HuH-7 (cell line): ENCODE data around the gene RGS7BP.

ENCODE experiments used
- DNase-seq: peaks from one replicate; pipeline ENCODE4 v3.0.0; 2011; ENCODE audit warnings: low spot score

Gene RGS7BP

GRCh38 chr5:64634997-64635686 lies 129.3 kb downstream of the RGS7BP start:
- no peak for DNase-seq

- no peak for DNase-seq
Observed at GRCh38 chr5:64637144-64637543, 131.3 kb downstream of the RGS7BP start.

- no peak for DNase-seq
Observed at GRCh38 chr5:64637837-64638443, 132.1 kb downstream of the RGS7BP start.

GRCh38 chr5:64644831-64645230 lies 139.0 kb downstream of the RGS7BP start:
- DNase-seq, result no peak

GRCh38 chr5:64646169-64646568 lies 140.4 kb downstream of the RGS7BP start:
- no peak for DNase-seq

- no peak for DNase-seq
Observed at GRCh38 chr5:64649512-64649911, 143.7 kb downstream of the RGS7BP start.

GRCh38 chr5:64653766-64654560 lies 148.1 kb downstream of the RGS7BP start:
- no peak for DNase-seq

- DNase-seq, result no peak
Observed at GRCh38 chr5:64654561-64654938, 148.7 kb downstream of the RGS7BP start.

GRCh38 chr5:64655596-64655995 lies 149.8 kb downstream of the RGS7BP start:
- no peak for DNase-seq

- DNase-seq, result no peak
Observed at GRCh38 chr5:64659289-64659688, 153.5 kb downstream of the RGS7BP start.
